H9 (cell line): ENCODE data around the gene IL1RAPL1. TPM values are rescaled to one million over a fixed set of nuclear protein-coding genes. Genes with fewer than 3 reads are reported as not detected.

Experiments
- DNase-seq: peaks from one replicate; pipeline ENCODE4 v3.0.0-alpha.2; 2017
- H2AFZ ChIP-seq: one replicate; pipeline ENCODE4 v1.6.1; 2013; ENCODE audit warnings: mild to moderate bottlenecking, low read length, control low read depth, moderate library complexity
- H2AK5ac ChIP-seq: 2 replicates; pipeline ENCODE4 v1.6.1; 2013; ENCODE audit warnings: low read length, control low read depth, mixed read lengths; ENCODE audit not compliant: insufficient read length
- H2BK120ac ChIP-seq: one replicate; pipeline ENCODE4 v1.6.1; 2013; ENCODE audit warnings: low read depth, mild to moderate bottlenecking, low read length, control low read depth, inconsistent platforms; ENCODE audit not compliant: poor library complexity, severe bottlenecking
- H2BK12ac ChIP-seq: 2 replicates; pipeline ENCODE4 v1.6.1; 2013; ENCODE audit warnings: low read length, control low read depth, mixed read lengths, low read depth; ENCODE audit not compliant: insufficient read length
- H2BK15ac ChIP-seq: 2 replicates; pipeline ENCODE4 v1.6.1; 2013; ENCODE audit warnings: low read depth, low read length, control low read depth
- H2BK20ac ChIP-seq: one replicate; pipeline ENCODE4 v1.6.1; 2013; ENCODE audit warnings: low read depth, mild to moderate bottlenecking, low read length, control low read depth, inconsistent platforms; ENCODE audit not compliant: poor library complexity, severe bottlenecking
- H2BK5ac ChIP-seq: 2 replicates; pipeline ENCODE4 v1.6.1; 2013; ENCODE audit warnings: low read length, control low read depth, mixed read lengths; ENCODE audit not compliant: insufficient read length
- H3K14ac ChIP-seq: 2 replicates; pipeline ENCODE4 v1.6.1; 2013; ENCODE audit warnings: low read length, control low read depth; ENCODE audit not compliant: insufficient read depth
- H3K18ac ChIP-seq: 2 replicates; pipeline ENCODE4 v1.6.1; 2013; ENCODE audit warnings: low read depth, mild to moderate bottlenecking, mixed read lengths, low read length, control low read depth; ENCODE audit not compliant: insufficient read length
- H3K23ac ChIP-seq: 2 replicates; pipeline ENCODE4 v1.6.1; 2013; ENCODE audit warnings: low read length, control low read depth, mixed read lengths, low read depth; ENCODE audit not compliant: insufficient read length
- H3K23me2 ChIP-seq: 2 replicates; pipeline ENCODE4 v1.6.1; 2013; ENCODE audit warnings: low read depth, mild to moderate bottlenecking, mixed read lengths, low read length, control low read depth; ENCODE audit not compliant: insufficient read length, poor library complexity, severe bottlenecking
- H3K27ac ChIP-seq: 2 replicates; pipeline ENCODE4 v1.5.1; 2013; ENCODE audit warnings: low read length, control low read depth, mixed read lengths, low read depth; ENCODE audit not compliant: insufficient read length
- H3K27me3 ChIP-seq: 2 replicates; pipeline ENCODE4 v1.6.1; 2013; ENCODE audit warnings: low read length, control low read depth, inconsistent platforms; ENCODE audit not compliant: insufficient read depth
- H3K4ac ChIP-seq: 2 replicates; pipeline ENCODE4 v1.6.1; 2013; ENCODE audit warnings: low read depth, mild to moderate bottlenecking, control low read depth, inconsistent platforms, low read length, moderate library complexity
- H3K4me1 ChIP-seq: 2 replicates; pipeline ENCODE4 v1.6.1; 2013; ENCODE audit warnings: low read length, control low read depth, inconsistent platforms; ENCODE audit not compliant: insufficient read depth
- H3K4me2 ChIP-seq: 2 replicates; pipeline ENCODE4 v1.6.1; 2013; ENCODE audit warnings: low read length, control low read depth, mixed read lengths; ENCODE audit not compliant: insufficient read length, insufficient read depth
- H3K56ac ChIP-seq: 2 replicates; pipeline ENCODE4 v1.6.1; 2013; ENCODE audit warnings: low read depth, mild to moderate bottlenecking, mixed read lengths, low read length, control low read depth; ENCODE audit not compliant: insufficient read length
- H3K79me1 ChIP-seq: 2 replicates; pipeline ENCODE4 v1.6.1; 2013; ENCODE audit warnings: low read depth, mild to moderate bottlenecking, moderate library complexity, low read length, control low read depth, inconsistent platforms; ENCODE audit not compliant: insufficient read depth, poor library complexity, severe bottlenecking
- H3K79me2 ChIP-seq: 2 replicates; pipeline ENCODE4 v1.6.1; 2013; ENCODE audit warnings: low read length, control low read depth, inconsistent platforms; ENCODE audit not compliant: insufficient read depth
- H3K9ac ChIP-seq: 2 replicates; pipeline ENCODE4 v1.6.1; 2013; ENCODE audit warnings: low read length, control low read depth, mixed read lengths; ENCODE audit not compliant: insufficient read length; ENCODE audit errors: extremely low read depth
- H3K9me3 ChIP-seq: one replicate; pipeline ENCODE4 v1.6.1; 2013; ENCODE audit warnings: low read depth, low read length, inconsistent platforms; ENCODE audit not compliant: control insufficient read depth
- H3T11ph ChIP-seq: one replicate; pipeline ENCODE4 v1.6.1; 2013; ENCODE audit warnings: mild to moderate bottlenecking, low read length, control low read depth, inconsistent platforms
- H4K20me1 ChIP-seq: one replicate; pipeline ENCODE4 v1.6.1; 2013; ENCODE audit not compliant: control insufficient read depth, insufficient read length, insufficient read depth
- H4K5ac ChIP-seq: 2 replicates; pipeline ENCODE4 v1.6.1; 2013; ENCODE audit warnings: low read depth, mild to moderate bottlenecking, mixed read lengths, low read length, control low read depth; ENCODE audit not compliant: insufficient read length
- H4K8ac ChIP-seq: replicated peaks from 2 replicates; pipeline ENCODE4 v1.6.1; 2013; ENCODE audit warnings: low read length, control low read depth, mixed read lengths, low read depth; ENCODE audit not compliant: insufficient read length
- H4K91ac ChIP-seq: 2 replicates; pipeline ENCODE4 v1.6.1; 2013; ENCODE audit warnings: low read depth, mild to moderate bottlenecking, moderate library complexity, mixed read lengths, low read length, control low read depth; ENCODE audit not compliant: insufficient read length
- H3K27ac Mint-ChIP-seq, 3 experiments: 2 replicates in 2 of 3; 3 replicates in 1 of 3; pipeline ENCODE4 v1.8.0; 2020 to 2021; ENCODE audit warnings: mixed read lengths in 3 of 3, mild to moderate bottlenecking in 1 of 3, moderate library complexity in 1 of 3
- H3K27me3 Mint-ChIP-seq: 2 replicates; pipeline ENCODE4 v1.8.0; 2021; ENCODE audit warnings: low read depth, mild to moderate bottlenecking, moderate library complexity, mixed read lengths
- H3K36me3 Mint-ChIP-seq, 3 experiments: 2 replicates in 2 of 3; 3 replicates in 1 of 3; pipeline ENCODE4 v1.8.0; 2020 to 2021; ENCODE audit warnings: low read depth in 3 of 3, mixed read lengths in 3 of 3; ENCODE audit not compliant: insufficient read depth in 1 of 3
- H3K4me1 Mint-ChIP-seq, 2 experiments: 2 replicates each; pipeline ENCODE4 v1.8.0; 2020; ENCODE audit warnings: mixed read lengths in 2 of 2
- H3K4me3 Mint-ChIP-seq, 2 experiments: 2 replicates in 1 of 2; 3 replicates in 1 of 2; pipeline ENCODE4 v1.8.0; 2020 to 2021; ENCODE audit warnings: mild to moderate bottlenecking in 2 of 2, mixed read lengths in 2 of 2, moderate library complexity in 1 of 2
- H3K9me3 Mint-ChIP-seq, 2 experiments: 2 replicates in 1 of 2; 3 replicates in 1 of 2; pipeline ENCODE4 v1.8.0; 2020; ENCODE audit warnings: mild to moderate bottlenecking in 2 of 2, mixed read lengths in 2 of 2, moderate library complexity in 1 of 2
- CTCF ChIP-seq: fragments of 200-600 bp; sonication (generic); conservative IDR thresholded peaks from 3 replicates; pipeline ENCODE4 v1.8.0; 2021; ENCODE audit warnings: antibody characterized with exemption, mild to moderate bottlenecking
- WGBS: extraction: QIAGEN DNeasy Blood & Tissue Kit; methylation state at CpG from one replicate; pipeline ENCODE4 v1.1.7; 2013; ENCODE audit warnings: missing lambda C conversion rate, low lambda C conversion rate, mixed read lengths; ENCODE audit not compliant: insufficient read length; ENCODE audit errors: extremely low coverage; 5-methylcytosine and 5-hydroxymethylcytosine counted together
- total RNA-seq: library from RNA; stranded (reverse); gene quantifications from 2 replicates; pipeline ENCODE4 v1.2.1, GENCODE V29; 2021

IL1RAPL1 gene
- total RNA-seq, 1 experiment from 2014 or later: 0.31 TPM

GRCh38 chrX:29453333-29453732, 866.1 kb downstream of the IL1RAPL1 start:
- TF ChIP-seq CTCF: no peak
- no peak overlapping the region for H3K23ac ChIP-seq
- H3K27ac Mint-ChIP-seq: no peak overlapping the region

More at GRCh38 chrX:29453333-29453732, 866.1 kb downstream of the IL1RAPL1 start:
- H3K14ac ChIP-seq: no peak overlapping the region
- Mint-ChIP-seq H3K27me3 (no peaks in the 10 kb centered on the region), H3K36me3 (no peaks in the 10 kb centered on the region; a peak in 1 of 7 replicates), H3K4me3 (no peak overlapping the region), H3K4me1 (no peaks in the 10 kb centered on the region), H3K9me3 (peaks cover 0 to 36% of the 10 kb centered on the region in 2 experiments; a peak in 3 of 5 replicates)
- no peak overlapping the region for H2AFZ ChIP-seq
- no peak overlapping the region for H2BK5ac ChIP-seq
- H2AK5ac ChIP-seq: no peak overlapping the region
- no peak overlapping the region for H3K27ac ChIP-seq
- H3K4me2 ChIP-seq: no peak overlapping the region
- WGBS: no CpG with 5 or more reads among the region's 5 CpGs
- H3K27me3 ChIP-seq: no peaks in the 10 kb centered on the region
- no peaks in the 10 kb centered on the region for H3K23me2 ChIP-seq
- H3K79me2 ChIP-seq: no peaks in the 10 kb centered on the region
- H3K4ac ChIP-seq: no peak overlapping the region
- no peak overlapping the region for H2BK15ac ChIP-seq
- H3K9me3 ChIP-seq: no peaks in the 10 kb centered on the region
- no peak overlapping the region for H4K8ac ChIP-seq
- no peak overlapping the region for H3K56ac ChIP-seq
- H2BK120ac ChIP-seq: no peak overlapping the region
- no peak for DNase-seq
- no peaks in the 10 kb centered on the region for H4K20me1 ChIP-seq
- H3K79me1 ChIP-seq: no peaks in the 10 kb centered on the region
- H3K9ac ChIP-seq: no peak overlapping the region
- H2BK20ac ChIP-seq: no peak overlapping the region
- no peak overlapping the region for H2BK12ac ChIP-seq
- no peaks in the 10 kb centered on the region for H3K4me1 ChIP-seq
- no peak overlapping the region for H4K91ac ChIP-seq
- no peak overlapping the region for H3K18ac ChIP-seq
- H3T11ph ChIP-seq: no peak overlapping the region
- no peak overlapping the region for H4K5ac ChIP-seq
